BLaER1 treated with 17β-estradiol and CSF1 and Interleukin-3, amounts not matched to agents 10 nM and 100 nM (cell line): ENCODE results near the gene ZW10.
"Not testable (repeated sequence)": the region's sequence is repeated elsewhere in the genome, so short reads cannot be mapped to it uniquely, and the experiment has no call there.

Experiments
- H3K27ac ChIP-seq, 11 experiments: shearing (Covaris generic); formaldehyde crosslinking; 2 replicates each; pipeline ENCODE4 v1.8.1; 2022
- H3K27me3 ChIP-seq, 11 experiments: shearing (Covaris generic); formaldehyde crosslinking; 2 replicates each; pipeline ENCODE4 v1.8.1; 2022
- H3K36me3 ChIP-seq, 11 experiments: shearing (Covaris generic); formaldehyde crosslinking; 2 replicates each; pipeline ENCODE4 v1.8.1; 2022
- H3K4me1 ChIP-seq, 10 experiments: shearing (Covaris generic); formaldehyde crosslinking; 2 replicates each; pipeline ENCODE4 v1.8.1; 2022
- H3K4me2 ChIP-seq, 11 experiments: shearing (Covaris generic); formaldehyde crosslinking; 2 replicates each; pipeline ENCODE4 v1.8.1; 2022
- H3K4me3 ChIP-seq, 10 experiments: shearing (Covaris generic); formaldehyde crosslinking; 2 replicates each; pipeline ENCODE4 v1.8.1; 2022
- H3K9ac ChIP-seq, 11 experiments: shearing (Covaris generic); formaldehyde crosslinking; 2 replicates each; pipeline ENCODE4 v1.8.1; 2022
- H3K9me3 ChIP-seq, 11 experiments: shearing (Covaris generic); formaldehyde crosslinking; replicated peaks in 1 of 11; 2 replicates each; pipeline ENCODE4 v1.8.1; 2022
- H4K20me1 ChIP-seq, 11 experiments: shearing (Covaris generic); formaldehyde crosslinking; 2 replicates each; pipeline ENCODE4 v1.8.1; 2022
- Cebpa-rat ChIP-seq, 11 experiments: shearing (Covaris generic); IDR thresholded peaks; 2 replicates each; pipeline ENCODE4 v1.8.1; 2022

The ZW10 gene

DNA sequence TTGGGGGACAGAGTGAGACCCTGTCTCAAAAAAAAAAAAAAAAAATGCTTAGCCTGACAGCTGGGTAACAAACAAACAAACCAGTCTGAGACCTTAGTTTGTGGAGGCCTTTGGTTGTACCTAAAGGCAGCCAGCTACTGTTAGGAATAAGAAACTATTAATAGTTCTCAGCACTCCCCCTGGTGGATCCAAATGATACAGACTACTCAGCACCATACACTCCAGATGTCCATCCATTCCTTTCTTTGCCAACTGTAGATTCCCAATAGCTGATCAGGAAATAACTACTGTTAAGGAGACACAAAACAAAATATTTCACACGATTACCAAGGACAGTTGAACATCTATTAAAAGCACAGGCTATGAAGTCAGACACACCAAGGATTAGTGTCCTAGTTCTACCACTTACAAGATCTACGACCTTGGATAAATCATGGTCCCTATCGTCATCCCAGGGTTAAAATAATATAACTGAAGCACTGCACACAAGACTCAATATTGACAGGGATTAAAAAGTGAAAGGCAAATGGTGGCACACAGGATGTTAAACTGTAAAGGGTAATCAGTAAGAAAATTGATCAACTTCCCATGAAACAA lies 23.3 kb upstream of the ZW10 start:
- H3K4me3 ChIP-seq, result no peak overlapping the region
- H4K20me1 ChIP-seq, result no peaks in the 10 kb centered on the region
- no peak overlapping the region for H3K9ac ChIP-seq
- H3K4me2 ChIP-seq, result no peak overlapping the region
- H3K27me3 ChIP-seq, result no peaks in the 10 kb centered on the region
- peaks cover 27 to 50% (median 41%) of the 10 kb centered on the region in 11 experiments for H3K36me3 ChIP-seq
- no peaks in the 10 kb centered on the region for H3K9me3 ChIP-seq
- H3K27ac ChIP-seq, result no peak overlapping the region
- TF ChIP-seq Cebpa-rat (IDR thresholded peaks at IDR 0.05), result no peak
- no peaks in the 10 kb centered on the region for H3K4me1 ChIP-seq

DNA sequence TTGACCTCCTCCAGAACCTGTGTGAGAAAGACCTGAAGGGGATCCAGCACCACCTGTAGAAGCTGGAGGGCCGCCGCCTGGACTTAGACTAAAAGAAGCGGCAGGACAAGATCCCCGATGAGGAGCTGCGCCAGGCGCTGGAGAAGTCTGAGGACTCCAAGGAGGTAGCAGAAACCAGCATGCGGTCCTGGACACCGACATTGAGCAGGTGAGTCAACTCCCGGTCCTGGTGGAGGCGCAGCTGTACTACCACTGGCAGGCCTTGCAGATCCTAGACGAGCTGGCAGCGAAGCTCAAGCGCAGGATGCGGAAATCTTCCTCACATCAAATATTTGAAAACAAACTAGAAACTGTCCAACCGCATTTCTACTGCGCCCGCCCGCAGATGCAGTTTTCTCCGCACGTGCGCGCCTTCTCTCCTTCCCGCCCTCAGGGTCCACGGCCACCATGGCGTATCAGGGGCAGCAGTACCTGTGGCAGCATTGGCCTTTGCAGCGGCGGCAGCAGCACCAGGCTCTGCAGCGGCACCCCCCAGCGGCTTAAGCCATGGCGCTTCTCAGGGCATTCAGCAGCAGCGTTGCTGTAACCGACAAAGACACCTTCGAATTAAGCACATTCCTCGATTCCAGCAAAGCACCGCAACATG lies 16.3 kb upstream of the ZW10 start:
- Histone ChIP-seq H3K9ac (no peak overlapping the region), H3K4me1 (no peaks in the 10 kb centered on the region), H3K27ac (no peak overlapping the region), H4K20me1 (no peaks in the 10 kb centered on the region), H3K4me2 (no peak overlapping the region), H3K27me3 (no peaks in the 10 kb centered on the region), H3K9me3 (no peaks in the 10 kb centered on the region), H3K4me3 (no peak overlapping the region), H3K36me3 (no peaks in the 10 kb centered on the region)
- TF ChIP-seq Cebpa-rat (IDR thresholded peaks at IDR 0.05), result no peak

DNA sequence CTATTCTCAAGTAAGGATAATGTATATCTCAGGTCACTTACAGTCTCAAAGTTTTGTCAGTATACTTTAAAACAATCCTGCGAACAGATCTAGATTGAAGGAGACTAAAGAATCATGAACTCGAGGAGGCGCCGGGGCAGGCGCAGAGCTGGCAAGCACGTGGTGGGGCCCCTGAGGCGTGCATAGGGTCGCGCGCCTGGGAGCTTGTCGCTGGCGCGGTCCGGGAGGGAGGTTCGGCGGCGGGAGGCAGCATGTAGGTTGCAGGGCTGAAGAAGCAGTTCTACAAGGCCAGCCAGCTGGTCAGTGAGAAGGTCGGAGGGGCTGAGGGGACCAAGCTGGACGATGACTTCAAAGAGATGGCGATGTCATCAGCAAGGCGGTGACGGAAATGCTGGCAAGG lies 15.5 kb upstream of the ZW10 start:
- not testable (repeated sequence) for H3K9me3 ChIP-seq, H3K27ac ChIP-seq, H3K9ac ChIP-seq, H3K36me3 ChIP-seq, H3K4me1 ChIP-seq, H3K4me2 ChIP-seq, H4K20me1 ChIP-seq, H3K27me3 ChIP-seq, H3K4me3 ChIP-seq

DNA sequence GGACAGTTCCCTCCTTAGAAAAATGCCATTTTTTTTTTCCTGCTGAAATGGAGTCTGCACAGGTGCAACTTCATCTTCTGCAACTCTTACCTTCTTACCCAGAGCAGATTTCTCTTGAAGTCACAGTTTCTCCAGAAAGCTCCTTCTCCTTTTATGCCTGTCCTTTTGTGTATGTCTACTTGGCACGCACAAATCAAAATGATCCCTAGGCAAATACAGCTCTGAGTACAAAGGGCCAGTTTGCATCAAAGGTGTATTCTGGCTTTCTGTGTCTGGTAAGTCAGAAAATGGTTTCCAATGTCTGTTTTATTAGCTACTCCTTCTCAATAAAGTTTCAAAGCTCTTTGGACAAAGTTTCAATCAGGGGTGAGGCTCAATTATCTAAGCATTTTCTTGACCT lies 8.6 kb upstream of the ZW10 start:
- H4K20me1 ChIP-seq, result no peaks in the 10 kb centered on the region
- H3K4me1 ChIP-seq, result no peaks in the 10 kb centered on the region; a peak in 1 of 20 replicates
- H3K4me3 ChIP-seq, result no peak overlapping the region
- no peak overlapping the region for H3K9ac ChIP-seq
- TF ChIP-seq Cebpa-rat (IDR thresholded peaks at IDR 0.05), result no peak
- no peak overlapping the region for H3K4me2 ChIP-seq
- H3K36me3 ChIP-seq, result no peaks in the 10 kb centered on the region
- H3K27ac ChIP-seq, result no peak overlapping the region
- H3K9me3 ChIP-seq, result no peaks in the 10 kb centered on the region
- no peaks in the 10 kb centered on the region for H3K27me3 ChIP-seq

DNA sequence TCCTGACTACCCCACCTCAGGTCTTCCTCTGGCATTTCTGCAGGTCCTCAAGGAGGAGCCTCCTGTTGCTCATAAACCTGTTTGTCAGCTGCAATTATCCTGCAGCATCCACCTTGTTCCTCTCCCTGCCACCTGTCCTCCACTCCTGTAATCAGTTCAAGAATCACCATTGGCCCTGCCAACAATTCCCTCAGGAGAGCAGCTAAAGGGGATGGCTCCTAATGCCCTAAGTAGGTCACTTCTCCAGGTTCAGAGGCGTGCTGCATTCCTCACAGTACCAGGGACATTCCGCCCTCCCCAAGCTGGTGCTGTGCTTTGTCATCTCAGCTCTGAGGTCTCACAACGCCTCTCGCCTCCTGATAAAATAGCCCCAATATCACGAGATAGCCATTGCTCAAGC lies 8.2 kb upstream of the ZW10 start:
- Histone ChIP-seq H3K27ac (no peak overlapping the region), H3K9me3 (no peaks in the 10 kb centered on the region), H4K20me1 (no peaks in the 10 kb centered on the region), H3K9ac (no peak overlapping the region), H3K4me2 (no peak overlapping the region), H3K36me3 (no peaks in the 10 kb centered on the region), H3K27me3 (no peaks in the 10 kb centered on the region), H3K4me3 (no peak overlapping the region), H3K4me1 (no peaks in the 10 kb centered on the region; a peak in 1 of 20 replicates)
- no peak for TF ChIP-seq Cebpa-rat (IDR thresholded peaks at IDR 0.05)

DNA sequence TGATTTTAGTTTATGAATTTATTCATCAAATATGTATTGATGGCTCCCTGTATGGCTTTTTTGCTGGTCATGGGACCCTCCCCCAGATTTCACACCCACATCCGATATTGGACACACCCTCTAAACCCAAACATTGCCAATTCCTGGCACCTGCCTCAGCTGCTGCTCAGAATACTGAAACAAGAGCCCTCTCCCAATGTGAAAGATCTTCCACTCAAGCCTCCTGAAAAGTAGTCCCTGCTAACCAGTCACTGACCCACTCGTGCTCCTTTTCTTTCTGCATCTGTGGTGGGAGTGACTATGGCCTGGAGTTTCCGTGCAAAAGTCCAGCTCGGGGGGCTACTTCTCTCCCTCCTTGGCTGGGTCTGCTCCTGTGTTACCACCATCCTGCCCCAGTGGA lies 6.0 kb upstream of the ZW10 start, which contains the start of gene CLDN25:
CLDN25 (plus strand) TSS at position 301 of the 400 bp plus-strand sequence; CDS start at position 301, 0 bp downstream.
- H3K27me3 ChIP-seq, result no peaks in the 10 kb centered on the region
- no peak within 1 kb of the TSS for H3K4me3 ChIP-seq
- no peaks in the 10 kb centered on the region for H3K9me3 ChIP-seq
- no peaks in the 10 kb centered on the region for H4K20me1 ChIP-seq
- H3K27ac ChIP-seq, result no peak within 1 kb of the TSS
- no peak within 1 kb of the TSS for H3K9ac ChIP-seq
- no peaks in the 10 kb centered on the region; a peak in 1 of 20 replicates for H3K4me1 ChIP-seq
- TF ChIP-seq Cebpa-rat (IDR thresholded peaks at IDR 0.05), result no peak
- no peak within 1 kb of the TSS for H3K4me2 ChIP-seq
- H3K36me3 ChIP-seq, result no peaks in the 10 kb centered on the region

DNA sequence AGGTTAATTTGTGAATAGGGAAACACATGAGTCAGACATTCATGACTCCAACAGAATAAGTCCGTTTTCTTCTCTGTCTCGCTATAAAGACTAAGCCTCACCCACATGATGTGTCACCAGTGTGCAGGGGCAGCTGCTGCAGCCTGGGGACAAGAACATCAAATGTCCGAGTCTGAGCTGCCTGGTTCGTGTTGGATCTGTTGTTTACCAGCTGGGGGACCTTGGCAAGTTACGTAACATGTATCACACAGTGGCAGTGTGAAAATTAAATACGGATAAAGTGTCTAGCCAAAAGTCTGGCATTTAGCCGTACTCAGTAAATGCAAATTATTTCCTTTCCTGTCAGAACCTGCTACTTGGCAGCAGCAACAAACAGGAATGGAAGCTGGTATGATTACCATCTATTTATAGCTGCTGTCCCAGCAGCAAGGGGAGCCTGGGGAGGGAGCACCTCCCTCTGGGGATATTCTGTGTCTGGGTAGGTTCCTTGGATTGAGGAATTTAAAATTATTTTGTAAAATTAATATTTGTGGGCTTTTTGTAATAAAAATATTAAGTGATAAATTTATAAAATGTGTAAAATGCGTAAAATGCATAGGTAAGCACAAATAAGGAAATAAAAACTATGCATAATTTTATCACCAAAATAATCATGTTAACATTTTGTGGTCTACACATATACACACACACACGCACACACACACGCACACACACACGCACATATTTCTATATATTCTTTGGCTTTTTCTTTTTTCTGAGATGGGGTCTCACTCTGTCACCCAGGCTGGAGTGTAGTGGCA lies 4.8 kb upstream of the ZW10 start:
- Histone ChIP-seq H3K4me2 (no peak overlapping the region; a peak in 1 of 22 replicates), H3K9me3 (no peaks in the 10 kb centered on the region), H3K4me1 (no peaks in the 10 kb centered on the region; a peak in 1 of 20 replicates), H4K20me1 (no peaks in the 10 kb centered on the region), H3K36me3 (no peaks in the 10 kb centered on the region), H3K4me3 (no peak overlapping the region), H3K9ac (no peak overlapping the region), H3K27me3 (no peaks in the 10 kb centered on the region), H3K27ac (no peak overlapping the region)
- peak in 1 of 11 experiments; percentile 39; a peak in 1 of 22 replicates for TF ChIP-seq Cebpa-rat (IDR thresholded peaks at IDR 0.05)

DNA sequence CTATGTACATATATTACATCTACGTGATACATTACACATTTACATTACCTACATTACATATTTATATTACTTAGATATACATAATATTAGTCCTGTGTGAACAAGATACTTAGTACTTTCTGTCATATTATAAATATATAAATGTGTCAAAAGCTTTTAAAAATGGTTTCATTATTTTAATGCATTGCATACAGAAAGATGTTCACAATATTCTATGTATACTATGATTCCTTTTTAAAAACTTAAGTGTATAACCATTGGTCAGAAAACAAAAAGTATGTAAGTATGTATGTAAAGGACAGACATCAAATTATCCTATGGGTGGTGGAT lies 647 bp upstream of the ZW10 start:
- peaks cover under 1 to 30% (median 19%) of the 10 kb centered on the region in 11 experiments; a peak in 21 of 22 replicates for H3K36me3 ChIP-seq
- peak overlapping the region in 10 of 11 experiments; percentile 81 to 92 (median 88); a peak in 19 of 22 replicates for H3K27ac ChIP-seq
- H4K20me1 ChIP-seq, result peaks cover 0 to 15% (median 0%) of the 10 kb centered on the region in 11 experiments; a peak in 5 of 22 replicates
- no peaks in the 10 kb centered on the region for H3K9me3 ChIP-seq
- H3K4me2 ChIP-seq, result 0 out of 22 replicates have a peak overlapping the region, but pooled peaks of 1 of the 11 experiments have one; percentile 20
- H3K27me3 ChIP-seq, result no peaks in the 10 kb centered on the region
- H3K4me1 ChIP-seq, result peaks cover 9 to 15% (median 12%) of the 10 kb centered on the region in 10 experiments
- H3K9ac ChIP-seq, result peak overlapping the region; percentile 69 to 98 (median 94); a peak in 21 of 22 replicates
- no peak for TF ChIP-seq Cebpa-rat (IDR thresholded peaks at IDR 0.05)
- H3K4me3 ChIP-seq, result peak overlapping the region; percentile 74 to 99 (median 93)

DNA sequence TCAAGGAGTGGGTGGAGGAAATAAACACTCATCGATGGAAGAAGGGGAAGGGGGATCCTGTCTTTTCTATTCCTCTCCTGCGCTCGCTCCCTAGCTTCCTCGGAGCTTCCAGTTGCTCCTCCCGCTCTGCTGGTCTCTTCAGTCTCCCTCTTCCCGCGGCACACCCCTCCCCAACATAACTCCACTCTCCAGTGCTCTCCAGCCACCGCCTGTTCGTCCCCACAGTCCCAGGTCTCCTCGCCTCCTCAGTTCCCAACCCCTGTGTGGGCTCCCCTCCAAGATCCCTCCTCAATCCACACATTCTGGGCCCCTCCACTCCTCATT lies 438 bp downstream of the ZW10 start:
- Histone ChIP-seq H3K4me1 (peaks cover 9 to 15% (median 12%) of the 10 kb centered on the region in 10 experiments), H3K4me3 (peak overlapping the region; percentile 74 to 99 (median 93)), H3K9ac (peak overlapping the region; percentile 88 to 98 (median 94)), H4K20me1 (peaks cover 0 to 23% (median 0%) of the 10 kb centered on the region in 11 experiments; a peak in 5 of 22 replicates), H3K27me3 (no peaks in the 10 kb centered on the region), H3K27ac (peak overlapping the region; percentile 68 to 92 (median 87)), H3K9me3 (no peaks in the 10 kb centered on the region), H3K36me3 (peaks cover 12 to 40% (median 28%) of the 10 kb centered on the region in 11 experiments), H3K4me2 (peak overlapping the region; percentile 80 to 92 (median 86))
- TF ChIP-seq Cebpa-rat (IDR thresholded peaks at IDR 0.05), result no peak
